HEK293 (cell line): ENCODE measurements around the gene LRP1-AS.

Experiments
- CTCF ChIA-PET: fragments of 350-600 bp; formaldehyde crosslinking; extraction: SDS; loops from one replicate; lab custom pipeline; 2021; ENCODE audit warnings: antibody characterized with exemption; lab: Yijun Ruan, JAX
- POLR2A ChIA-PET: fragments of 300-600 bp; formaldehyde crosslinking; extraction: SDS; loops from one replicate; lab custom pipeline; 2020; ENCODE audit warnings: antibody characterized with exemption, inconsistent platforms; lab: Yijun Ruan, JAX
- H3K27ac ChIP-seq: fragments of 200-500 bp; sonication (Bioruptor generic); 2 replicates; pipeline ENCODE4 v1.5.1; 2014; ENCODE audit warnings: low read depth, low read length, control low read depth, inconsistent platforms; ENCODE audit errors: extremely low read depth
- H3K36me3 ChIP-seq, 2 experiments: fragments of 200-500 bp in 1 of 2; sonication (Bioruptor generic) in 1 of 2; 1 replicate in 1 of 2; 2 replicates in 1 of 2; pipeline ENCODE4 v1.5.1; 2014 to 2017; ENCODE audit warnings: inconsistent platforms in 2 of 2, low read length in 2 of 2; ENCODE audit not compliant: control insufficient read depth in 2 of 2, insufficient read depth in 1 of 2
- H3K4me1 ChIP-seq: fragments of 200-500 bp; sonication (Bioruptor generic); 2 replicates; pipeline ENCODE4 v1.5.1; 2014; ENCODE audit warnings: mild to moderate bottlenecking, low read length, inconsistent platforms; ENCODE audit not compliant: control insufficient read depth, insufficient read depth
- H3K4me3 ChIP-seq: 2 replicates; pipeline ENCODE4 v1.5.1; 2011; ENCODE audit warnings: low read depth, mild to moderate bottlenecking, control low read depth, low read length, moderate library complexity
- H3K9me3 ChIP-seq: fragments of 200-500 bp; sonication (Bioruptor generic); 2 replicates; pipeline ENCODE4 v1.5.1; 2014; ENCODE audit warnings: low read depth, low read length, inconsistent platforms; ENCODE audit not compliant: control insufficient read depth, insufficient read depth
- EGR2 ChIP-seq: fragments of 450-650 bp; formaldehyde crosslinking; IDR thresholded peaks from 2 replicates; pipeline ENCODE4 v1.5.1; 2016; ENCODE audit warnings: low read depth, missing biosample characterization, missing genetic modification characterization
- GFI1B ChIP-seq: fragments of 450-650 bp; formaldehyde crosslinking; IDR thresholded peaks from 2 replicates; pipeline ENCODE4 v1.5.1; 2016; ENCODE audit warnings: missing biosample characterization, missing genetic modification characterization
- GLI4 ChIP-seq: fragments of 450-650 bp; formaldehyde crosslinking; IDR thresholded peaks from 2 replicates; pipeline ENCODE4 v1.5.1; 2016; ENCODE audit warnings: missing biosample characterization, missing genetic modification characterization
- HOXC10 ChIP-seq: sonication (generic); formaldehyde crosslinking; IDR thresholded peaks from 2 replicates; pipeline ENCODE4 v1.8.1; 2023; ENCODE audit warnings: mild to moderate bottlenecking, missing genetic modification reagents
- MYNN ChIP-seq: fragments of 450-650 bp; formaldehyde crosslinking; IDR thresholded peaks from 2 replicates; pipeline ENCODE4 v1.5.1; 2016; ENCODE audit warnings: missing biosample characterization, missing genetic modification characterization, borderline replicate concordance
- OSR2 ChIP-seq: fragments of 450-650 bp; formaldehyde crosslinking; IDR thresholded peaks from 2 replicates; pipeline ENCODE4 v1.5.1; 2016; ENCODE audit warnings: missing biosample characterization, missing genetic modification characterization
- SP3 ChIP-seq: fragments of 450-650 bp; formaldehyde crosslinking; IDR thresholded peaks from 2 replicates; pipeline ENCODE4 v1.5.1; 2016; ENCODE audit warnings: missing biosample characterization, missing genetic modification characterization
- TCF7L2 ChIP-seq: IDR thresholded peaks from 2 replicates; pipeline ENCODE4 v1.6.1; 2011; ENCODE audit warnings: low read depth, mild to moderate bottlenecking, inconsistent platforms, low read length, moderate library complexity, borderline replicate concordance
- YY1 ChIP-seq: fragments of 450-650 bp; formaldehyde crosslinking; IDR thresholded peaks from 2 replicates; pipeline ENCODE4 v1.5.1; 2018; ENCODE audit warnings: missing biosample characterization, missing genetic modification characterization
- ZBTB11 ChIP-seq: fragments of 450-650 bp; formaldehyde crosslinking; conservative IDR thresholded peaks from 2 replicates; pipeline ENCODE4 v1.5.1; 2016; ENCODE audit warnings: low read depth, missing biosample characterization, missing genetic modification characterization
- ZBTB17 ChIP-seq: fragments of 450-650 bp; formaldehyde crosslinking; IDR thresholded peaks from 2 replicates; pipeline ENCODE4 v1.5.1; 2016; ENCODE audit warnings: missing biosample characterization, missing genetic modification characterization
- ZNF10 ChIP-seq: fragments of 450-650 bp; formaldehyde crosslinking; IDR thresholded peaks from 2 replicates; pipeline ENCODE4 v1.5.1; 2017; ENCODE audit warnings: missing biosample characterization, missing genetic modification characterization
- ZNF121 ChIP-seq: fragments of 450-650 bp; formaldehyde crosslinking; IDR thresholded peaks from 2 replicates; pipeline ENCODE4 v1.5.1; 2016; ENCODE audit warnings: missing biosample characterization, missing genetic modification characterization
- ZNF157 ChIP-seq: fragments of 450-650 bp; formaldehyde crosslinking; IDR thresholded peaks from 2 replicates; pipeline ENCODE4 v1.5.1; 2016; ENCODE audit warnings: missing biosample characterization, missing genetic modification characterization
- ZNF175 ChIP-seq: fragments of 450-650 bp; formaldehyde crosslinking; IDR thresholded peaks from 2 replicates; pipeline ENCODE4 v1.5.1; 2016; ENCODE audit warnings: missing biosample characterization, missing genetic modification characterization
- ZNF324 ChIP-seq: fragments of 450-650 bp; formaldehyde crosslinking; IDR thresholded peaks from 2 replicates; pipeline ENCODE4 v1.5.1; 2016; ENCODE audit warnings: missing biosample characterization, missing genetic modification characterization
- ZNF404 ChIP-seq: fragments of 450-650 bp; formaldehyde crosslinking; IDR thresholded peaks from 2 replicates; pipeline ENCODE4 v1.5.1; 2017; ENCODE audit warnings: missing biosample characterization, missing genetic modification characterization
- ZNF510 ChIP-seq: fragments of 450-650 bp; formaldehyde crosslinking; IDR thresholded peaks from 2 replicates; pipeline ENCODE4 v1.5.1; 2018; ENCODE audit warnings: mild to moderate bottlenecking, missing genetic modification characterization, missing biosample characterization; ENCODE audit not compliant: insufficient replicate concordance
- ZNF560 ChIP-seq: fragments of 450-650 bp; formaldehyde crosslinking; IDR thresholded peaks from 2 replicates; pipeline ENCODE4 v1.5.1; 2017; ENCODE audit warnings: missing biosample characterization, missing genetic modification characterization, borderline replicate concordance
- ZNF561 ChIP-seq: fragments of 450-650 bp; IDR thresholded peaks from 2 replicates; pipeline ENCODE4 v1.5.1; 2018; ENCODE audit warnings: missing biosample characterization, missing genetic modification characterization, borderline replicate concordance
- ZNF571 ChIP-seq: fragments of 450-650 bp; formaldehyde crosslinking; IDR thresholded peaks from 2 replicates; pipeline ENCODE4 v1.5.0; 2017; ENCODE audit warnings: missing biosample characterization, missing genetic modification characterization
- ZNF629 ChIP-seq: fragments of 450-650 bp; formaldehyde crosslinking; IDR thresholded peaks from 2 replicates; pipeline ENCODE4 v1.5.1; 2017; ENCODE audit warnings: missing biosample characterization, missing genetic modification characterization
- ZNF645 ChIP-seq: fragments of 450-650 bp; formaldehyde crosslinking; IDR thresholded peaks from 2 replicates; pipeline ENCODE4; 2016; ENCODE audit warnings: missing biosample characterization, missing genetic modification characterization
- ZNF701 ChIP-seq: fragments of 450-650 bp; formaldehyde crosslinking; IDR thresholded peaks from 2 replicates; pipeline ENCODE4 v1.5.1; 2016; ENCODE audit warnings: missing biosample characterization, missing genetic modification characterization
- ZSCAN23 ChIP-seq: fragments of 450-650 bp; formaldehyde crosslinking; IDR thresholded peaks from 2 replicates; pipeline ENCODE4 v1.5.1; 2016; ENCODE audit warnings: missing biosample characterization, missing genetic modification characterization

The LRP1-AS gene

GRCh38 chr12:57178213-57178612 is 30.8 kb upstream of the LRP1-AS start:
- no peak overlapping the region for H3K27ac ChIP-seq
- ChIA-PET CTCF (interaction anchor here (0.6 to 10.6 kb wide), 3 partner anchors 10 to 54 kb away, joined by 3 to 259 read pairs (median 4); partner anchors contain the start of gene LRP1), POLR2A (interaction anchor here (0.6 kb wide), 1 partner anchor 90 kb away, joined by 3 read pairs; the partner anchor contains the start of gene NAB2)
- no peaks in the 10 kb centered on the region for H3K9me3 ChIP-seq
- TF ChIP-seq ZBTB11 (tag by site-specific recombination) (peak; percentile 36; the same call in 1 of the 2 replicates), ZNF560 (tag by site-specific recombination) (no peak)
- no peak overlapping the region for H3K4me3 ChIP-seq
- no peaks in the 10 kb centered on the region for H3K4me1 ChIP-seq
- H3K36me3 ChIP-seq: peaks cover 0 to 73% of the 10 kb centered on the region in 2 experiments; a peak in 1 of 3 replicates

GRCh38 chr12:57177354-57177753 is 29.9 kb upstream of the LRP1-AS start:
- Histone ChIP-seq H3K27ac (no peak overlapping the region), H3K9me3 (no peaks in the 10 kb centered on the region), H3K36me3 (peaks cover 0 to 80% of the 10 kb centered on the region in 2 experiments; a peak in 1 of 3 replicates), H3K4me1 (no peaks in the 10 kb centered on the region), H3K4me3 (no peak overlapping the region)
- POLR2A ChIA-PET: interaction anchor here (0.7 kb wide), 1 partner anchor 50 kb away, joined by 5 read pairs; the partner anchor contains the start of gene LRP1
- TF ChIP-seq ZNF629 (tag by site-specific recombination) (no peak), ZNF10 (no peak), ZNF121 (tag by site-specific recombination) (no peak), TCF7L2 (no peak), ZBTB17 (tag by site-specific recombination) (no peak), YY1 (no peak), HOXC10 (CRISPR knock-in tag) (no peak)
- CTCF ChIA-PET: interaction anchor here (2.8 to 10.6 kb wide), 4 partner anchors 8 to 108 kb away, joined by 16 to 259 read pairs (median 72); partner anchors contain the start of gene LRP1

- H3K36me3 ChIP-seq: peaks cover 0 to 81% of the 10 kb centered on the region in 2 experiments; a peak in 1 of 3 replicates
- no peak for TF ChIP-seq ZNF324 (tag by site-specific recombination)
- TF ChIP-seq HOXC10 (CRISPR knock-in tag): no peak
- TF ChIP-seq ZNF701: no peak
- TF ChIP-seq ZNF561: no peak
- no peak for TF ChIP-seq ZNF571 (tag by site-specific recombination)
- no peak for TF ChIP-seq ZNF157
- no peak for TF ChIP-seq OSR2 (tag by site-specific recombination)
- TF ChIP-seq EGR2 (tag by site-specific recombination): no peak
- no peak for TF ChIP-seq ZNF175 (tag by site-specific recombination)
- TF ChIP-seq ZSCAN23 (tag by site-specific recombination): no peak
- no peak for TF ChIP-seq MYNN (tag by site-specific recombination)
- no peak for TF ChIP-seq ZNF404 (tag by site-specific recombination)
- TF ChIP-seq SP3: no peak
- no peak for TF ChIP-seq GLI4 (tag by site-specific recombination)
- no peak for TF ChIP-seq ZNF510 (tag by site-specific recombination)
- no peak for TF ChIP-seq ZNF645
- TF ChIP-seq GFI1B: no peak
- ChIA-PET CTCF (interaction anchor here (0.6 to 10.6 kb wide), 16 partner anchors 8 to 419 kb away, joined by 3 to 259 read pairs (median 5); partner anchors contain the start of gene LRP1), POLR2A (interaction anchor here (0.7 kb wide), 1 partner anchor 49 kb away, joined by 5 read pairs; the partner anchor contains the start of gene LRP1)
- no peaks in the 10 kb centered on the region for H3K9me3 ChIP-seq
- no peak overlapping the region for H3K27ac ChIP-seq
- H3K4me3 ChIP-seq: no peak overlapping the region
- H3K4me1 ChIP-seq: no peaks in the 10 kb centered on the region
These were observed 29.4 kb upstream of the LRP1-AS start for GRCh38 chr12:57176846-57177245.
